ENCODE data around the gene SYCE1L.
"Not testable (repeated sequence)": the region's sequence is repeated elsewhere in the genome, so short reads cannot be mapped to it uniquely, and the experiment has no call there.

SYCE1L gene

DNA sequence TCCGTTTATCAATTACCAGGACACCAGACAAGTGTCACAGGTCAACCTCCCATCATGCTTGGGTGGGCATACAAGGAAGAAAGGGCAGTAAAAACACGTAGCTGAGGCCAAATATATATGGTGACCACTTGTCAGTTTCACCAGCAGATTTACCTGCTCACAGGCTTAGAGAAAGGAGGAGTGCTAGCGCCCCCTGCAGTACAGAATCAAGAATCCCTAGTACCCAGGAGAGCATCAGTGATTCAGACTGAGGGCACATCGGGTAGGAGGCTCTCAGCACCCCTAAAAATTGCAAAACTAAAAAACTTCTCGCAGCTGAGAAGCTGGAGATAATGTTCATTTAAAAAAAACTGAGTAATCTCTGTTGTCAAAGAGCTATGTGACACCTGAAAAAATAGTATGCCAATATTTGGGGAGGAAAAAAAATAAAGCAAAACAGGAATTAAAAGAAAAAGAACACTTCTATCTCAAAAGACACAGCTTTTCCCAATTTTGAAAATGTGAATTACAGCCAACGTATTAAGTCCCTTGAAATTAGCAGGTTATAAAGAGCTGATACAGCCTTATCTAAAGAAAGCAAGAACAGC is 29.5 kb upstream of the SYCE1L start:
- ChIA-PET CTCF (interaction anchor here (1.0 to 3.1 kb wide), 5 partner anchors 9 to 1369 kb away, joined by 3 to 14 read pairs (median 8); no protein-coding TSS in a partner anchor), POLR2A (no interaction called here)
- H3K4me1 ChIP-seq (ENCODE audit: control extremely low read depth in 1 of 4, control insufficient read depth in 4 of 4, insufficient read depth in 4 of 4, low read length in 3 of 4), result peaks cover 0 to 3% (median 0%) of the 10 kb centered on the region in 4 experiments
- 0% methylated on average over 2 of the region's 6 CpGs for WGBS (ENCODE audit: insufficient coverage)
- no peaks in the 10 kb centered on the region for H3K36me3 ChIP-seq (ENCODE audit: control insufficient read depth in 4 of 4, insufficient read depth in 4 of 4, low read length in 3 of 4)
- peaks cover 0 to 12% (median 2%) of the 10 kb centered on the region in 5 experiments for H3K27me3 ChIP-seq (replicated peaks in 2 of 5; ENCODE audit: control insufficient read depth in 4 of 5, insufficient read depth in 5 of 5, low read length in 4 of 5)
- DNase-seq, result peak; percentile 40 to 66 (median 62)
- H3K9me3 ChIP-seq (ENCODE audit: control extremely low read depth in 1 of 5, control insufficient read depth in 4 of 5, insufficient read depth in 2 of 5, low read depth in 1 of 5, low read length in 4 of 5), result no peaks in the 10 kb centered on the region
- H3K4me3 ChIP-seq (ENCODE audit: control insufficient read depth in 1 of 7, extremely low read depth in 1 of 7, insufficient read depth in 4 of 7, low read depth in 2 of 7, low read length in 6 of 7), result no peak overlapping the region
- H3K27ac ChIP-seq (ENCODE audit: insufficient read depth in 1 of 2, low read depth in 1 of 2, low read length in 2 of 2, poor library complexity in 1 of 2, severe bottlenecking in 2 of 2), result no peak overlapping the region

DNA sequence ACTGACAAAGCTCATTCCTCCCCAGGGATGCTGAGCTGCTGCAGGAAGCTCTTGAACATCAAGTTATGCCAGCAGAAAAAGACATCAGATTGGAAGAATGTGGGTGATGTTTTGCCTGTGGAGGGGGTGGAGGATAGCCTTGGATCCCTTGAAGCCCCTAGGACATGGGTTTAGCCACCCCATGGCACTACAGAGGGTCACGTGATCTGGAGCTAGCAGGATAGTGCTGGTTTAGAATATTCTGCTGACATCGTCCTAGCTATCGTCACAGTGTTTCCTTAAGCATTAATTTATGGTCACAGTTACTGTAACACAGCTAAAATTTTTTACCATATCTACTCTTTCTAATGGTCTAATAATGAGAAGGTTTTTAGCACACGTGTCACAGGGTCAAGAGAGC is 28.4 kb upstream of the SYCE1L start:
- Histone ChIP-seq H3K27me3 (replicated peaks in 2 of 5; ENCODE audit: control insufficient read depth in 4 of 5, insufficient read depth in 5 of 5, low read length in 4 of 5) (peaks cover 0 to 12% (median 2%) of the 10 kb centered on the region in 5 experiments), H3K27ac (ENCODE audit: insufficient read depth in 1 of 2, low read depth in 1 of 2, low read length in 2 of 2, poor library complexity in 1 of 2, severe bottlenecking in 2 of 2) (no peak overlapping the region), H3K4me1 (ENCODE audit: control extremely low read depth in 1 of 4, control insufficient read depth in 4 of 4, insufficient read depth in 4 of 4, low read length in 3 of 4) (no peaks in the 10 kb centered on the region), H3K4me3 (ENCODE audit: control insufficient read depth in 1 of 7, extremely low read depth in 1 of 7, insufficient read depth in 4 of 7, low read depth in 2 of 7, low read length in 6 of 7) (no peak overlapping the region), H3K9me3 (ENCODE audit: control extremely low read depth in 1 of 5, control insufficient read depth in 4 of 5, insufficient read depth in 2 of 5, low read depth in 1 of 5, low read length in 4 of 5) (no peaks in the 10 kb centered on the region), H3K36me3 (ENCODE audit: control insufficient read depth in 4 of 4, insufficient read depth in 4 of 4, low read length in 3 of 4) (no peaks in the 10 kb centered on the region)
- ChIA-PET CTCF (interaction anchor here (0.8 to 3.1 kb wide), 11 partner anchors 7 to 1699 kb away, joined by 3 to 14 read pairs (median 5); no protein-coding TSS in a partner anchor), POLR2A (no interaction called here)
- DNase-seq, result no peak
- 100% methylated on average over 1 of the region's 4 CpGs for WGBS (ENCODE audit: insufficient coverage)

DNA sequence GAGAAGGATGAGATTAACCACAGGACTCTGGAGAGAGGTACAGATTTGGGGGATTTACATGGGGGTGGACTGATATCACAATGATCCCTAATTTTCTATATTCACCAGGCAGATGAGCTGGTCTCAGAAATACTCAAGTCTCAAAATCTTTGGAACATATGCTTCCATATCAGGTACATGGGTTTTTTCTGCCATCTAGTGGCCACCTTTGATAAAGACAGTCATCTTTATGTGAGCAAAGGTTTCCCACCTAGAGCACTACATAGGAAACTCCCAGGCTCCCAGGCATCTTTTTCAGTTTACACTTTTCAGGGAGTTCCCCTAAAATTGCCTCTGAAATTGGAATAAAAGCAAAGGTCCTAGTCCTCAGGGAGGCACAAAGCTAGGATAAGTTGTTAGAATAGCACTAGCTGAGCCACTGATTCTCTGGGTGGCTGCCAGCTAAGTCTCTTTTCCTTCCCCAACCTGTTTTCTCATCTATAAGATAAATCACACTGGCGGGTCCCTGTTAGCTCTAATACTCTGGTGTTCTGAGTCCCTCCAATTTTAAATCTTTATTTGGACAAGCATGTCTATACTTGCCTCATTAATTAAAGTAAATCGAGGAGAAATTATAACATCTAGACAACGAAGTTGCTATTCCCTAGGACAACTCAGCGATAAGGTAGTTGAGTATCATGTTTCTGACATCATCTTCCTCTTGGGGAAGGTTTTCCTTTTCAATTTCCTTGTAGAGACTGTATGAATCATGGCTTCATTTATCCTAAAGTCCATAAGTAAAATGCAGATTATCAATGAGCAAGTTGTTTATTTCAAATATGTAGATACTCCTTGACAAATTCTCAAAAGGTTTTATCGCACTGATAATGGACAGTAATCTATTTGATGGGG is 27.2 kb upstream of the SYCE1L start:
- peaks cover 0 to 17% (median 5%) of the 10 kb centered on the region in 5 experiments for H3K27me3 ChIP-seq (replicated peaks in 2 of 5; ENCODE audit: control insufficient read depth in 4 of 5, insufficient read depth in 5 of 5, low read length in 4 of 5)
- H3K9me3 ChIP-seq (ENCODE audit: control extremely low read depth in 1 of 5, control insufficient read depth in 4 of 5, insufficient read depth in 2 of 5, low read depth in 1 of 5, low read length in 4 of 5), result no peaks in the 10 kb centered on the region
- H3K36me3 ChIP-seq (ENCODE audit: control insufficient read depth in 4 of 4, insufficient read depth in 4 of 4, low read length in 3 of 4), result no peaks in the 10 kb centered on the region
- H3K27ac ChIP-seq (ENCODE audit: insufficient read depth in 1 of 2, low read depth in 1 of 2, low read length in 2 of 2, poor library complexity in 1 of 2, severe bottlenecking in 2 of 2), result no peak overlapping the region
- no peak overlapping the region for H3K4me3 ChIP-seq (ENCODE audit: control insufficient read depth in 1 of 7, extremely low read depth in 1 of 7, insufficient read depth in 4 of 7, low read depth in 2 of 7, low read length in 6 of 7)
- CTCF ChIA-PET, result interaction anchor here (0.8 to 3.1 kb wide), 12 partner anchors 8 to 1391 kb away, joined by 3 to 14 read pairs (median 5); no protein-coding TSS in a partner anchor
- DNase-seq, result peak; percentile 42 to 67 (median 57)
- WGBS (ENCODE audit: insufficient coverage), result 68% methylated on average over 4 of the region's 5 CpGs
- H3K4me1 ChIP-seq (ENCODE audit: control extremely low read depth in 1 of 4, control insufficient read depth in 4 of 4, insufficient read depth in 4 of 4, low read length in 3 of 4), result no peaks in the 10 kb centered on the region
- POLR2A ChIA-PET, result no interaction called here

DNA sequence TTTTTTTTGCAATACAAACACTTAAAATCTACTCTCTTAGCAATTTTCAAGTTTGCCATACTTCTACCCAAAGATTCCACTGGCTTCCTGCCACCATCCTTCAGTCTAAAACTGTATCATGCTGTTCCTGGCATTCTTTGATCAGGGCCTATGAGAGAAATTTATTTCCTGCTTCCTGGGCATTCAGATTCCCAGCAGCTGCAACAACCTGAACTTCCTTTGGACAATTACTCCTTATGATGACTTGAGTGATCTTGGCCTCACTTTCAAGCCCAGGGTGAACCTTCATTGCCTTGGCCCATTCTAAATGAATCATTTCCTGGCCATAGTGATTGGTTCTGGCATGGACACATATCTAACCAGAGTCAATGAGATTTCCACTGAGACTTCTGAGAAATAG is 26.3 kb upstream of the SYCE1L start:
- no peaks in the 10 kb centered on the region for H3K9me3 ChIP-seq (ENCODE audit: control extremely low read depth in 1 of 5, control insufficient read depth in 4 of 5, insufficient read depth in 2 of 5, low read depth in 1 of 5, low read length in 4 of 5)
- no peaks in the 10 kb centered on the region for H3K36me3 ChIP-seq (ENCODE audit: control insufficient read depth in 4 of 4, insufficient read depth in 4 of 4, low read length in 3 of 4)
- peaks cover 0 to 18% (median 5%) of the 10 kb centered on the region in 5 experiments for H3K27me3 ChIP-seq (replicated peaks in 2 of 5; ENCODE audit: control insufficient read depth in 4 of 5, insufficient read depth in 5 of 5, low read length in 4 of 5)
- no peak overlapping the region for H3K4me3 ChIP-seq (ENCODE audit: control insufficient read depth in 1 of 7, extremely low read depth in 1 of 7, insufficient read depth in 4 of 7, low read depth in 2 of 7, low read length in 6 of 7)
- H3K27ac ChIP-seq (ENCODE audit: insufficient read depth in 1 of 2, low read depth in 1 of 2, low read length in 2 of 2, poor library complexity in 1 of 2, severe bottlenecking in 2 of 2), result no peak overlapping the region
- ChIA-PET CTCF (no interaction called here), POLR2A (no interaction called here)
- no peak for DNase-seq
- no peaks in the 10 kb centered on the region for H3K4me1 ChIP-seq (ENCODE audit: control extremely low read depth in 1 of 4, control insufficient read depth in 4 of 4, insufficient read depth in 4 of 4, low read length in 3 of 4)

DNA sequence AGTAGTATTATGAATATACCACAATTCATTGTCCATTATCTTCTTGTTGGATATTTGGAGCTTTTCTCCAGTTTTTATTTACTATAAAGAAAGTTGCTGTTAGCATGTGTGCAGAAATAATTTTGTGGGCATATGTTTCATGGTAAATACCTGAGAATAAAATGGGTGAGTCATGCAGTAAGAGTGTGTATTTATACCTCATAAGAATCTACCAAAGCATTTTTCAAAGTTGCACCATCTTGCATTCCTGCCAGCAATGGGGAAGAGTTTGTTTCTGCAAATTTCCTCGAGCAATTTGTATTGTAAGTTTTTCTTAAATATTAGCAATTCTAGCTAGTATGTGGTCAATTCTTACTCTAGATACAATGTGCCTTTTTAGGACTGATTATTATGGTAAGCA is 16.1 kb upstream of the SYCE1L start:
- no CpG with 5 or more reads among the region's 1 CpG for WGBS (ENCODE audit: insufficient coverage)
- peaks cover 0 to 2% (median 0%) of the 10 kb centered on the region in 5 experiments for H3K27me3 ChIP-seq (replicated peaks in 2 of 5; ENCODE audit: control insufficient read depth in 4 of 5, insufficient read depth in 5 of 5, low read length in 4 of 5)
- no peak overlapping the region for H3K27ac ChIP-seq (ENCODE audit: insufficient read depth in 1 of 2, low read depth in 1 of 2, low read length in 2 of 2, poor library complexity in 1 of 2, severe bottlenecking in 2 of 2)
- no peaks in the 10 kb centered on the region for H3K36me3 ChIP-seq (ENCODE audit: control insufficient read depth in 4 of 4, insufficient read depth in 4 of 4, low read length in 3 of 4)
- no peaks in the 10 kb centered on the region for H3K4me1 ChIP-seq (ENCODE audit: control extremely low read depth in 1 of 4, control insufficient read depth in 4 of 4, insufficient read depth in 4 of 4, low read length in 3 of 4)
- ChIA-PET POLR2A (no interaction called here), CTCF (interaction anchor here (1.7 kb wide), 1 partner anchor 12 kb away, joined by 5 read pairs; no protein-coding TSS in a partner anchor)
- H3K9me3 ChIP-seq (ENCODE audit: control extremely low read depth in 1 of 5, control insufficient read depth in 4 of 5, insufficient read depth in 2 of 5, low read depth in 1 of 5, low read length in 4 of 5), result no peaks in the 10 kb centered on the region
- no peak overlapping the region for H3K4me3 ChIP-seq (ENCODE audit: control insufficient read depth in 1 of 7, extremely low read depth in 1 of 7, insufficient read depth in 4 of 7, low read depth in 2 of 7, low read length in 6 of 7)
- no peak for DNase-seq

DNA sequence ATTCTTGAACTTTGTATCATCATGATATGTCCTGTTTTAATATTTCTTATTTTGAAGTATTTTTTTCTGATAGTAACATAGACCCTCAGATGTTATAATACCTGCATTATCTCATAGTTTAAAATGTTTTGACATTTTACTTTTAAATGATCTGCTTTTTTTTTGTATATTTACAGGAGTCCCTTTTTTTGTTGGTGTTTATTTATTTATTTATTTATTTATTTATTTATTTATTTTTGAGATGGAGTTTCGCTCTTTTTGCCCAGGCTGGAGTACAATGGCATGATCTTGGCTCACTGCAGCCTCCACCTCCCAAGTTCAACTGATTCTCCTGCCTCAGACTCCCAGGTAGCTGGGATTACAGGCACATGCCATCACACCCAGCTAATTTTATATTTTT is 12.9 kb upstream of the SYCE1L start:
- H3K27ac ChIP-seq (ENCODE audit: insufficient read depth in 1 of 2, low read depth in 1 of 2, low read length in 2 of 2, poor library complexity in 1 of 2, severe bottlenecking in 2 of 2); H3K9me3 ChIP-seq (ENCODE audit: control extremely low read depth in 1 of 5, control insufficient read depth in 4 of 5, insufficient read depth in 2 of 5, low read depth in 1 of 5, low read length in 4 of 5); DNase-seq; H3K4me3 ChIP-seq (ENCODE audit: control insufficient read depth in 1 of 7, extremely low read depth in 1 of 7, insufficient read depth in 4 of 7, low read depth in 2 of 7, low read length in 6 of 7); H3K27me3 ChIP-seq (replicated peaks in 2 of 5; ENCODE audit: control insufficient read depth in 4 of 5, insufficient read depth in 5 of 5, low read length in 4 of 5); CTCF ChIA-PET; H3K36me3 ChIP-seq (ENCODE audit: control insufficient read depth in 4 of 4, insufficient read depth in 4 of 4, low read length in 3 of 4); H3K4me1 ChIP-seq (ENCODE audit: control extremely low read depth in 1 of 4, control insufficient read depth in 4 of 4, insufficient read depth in 4 of 4, low read length in 3 of 4); POLR2A ChIA-PET: not testable (repeated sequence)
- no CpG with 5 or more reads among the region's 1 CpG for WGBS (ENCODE audit: insufficient coverage)

DNA sequence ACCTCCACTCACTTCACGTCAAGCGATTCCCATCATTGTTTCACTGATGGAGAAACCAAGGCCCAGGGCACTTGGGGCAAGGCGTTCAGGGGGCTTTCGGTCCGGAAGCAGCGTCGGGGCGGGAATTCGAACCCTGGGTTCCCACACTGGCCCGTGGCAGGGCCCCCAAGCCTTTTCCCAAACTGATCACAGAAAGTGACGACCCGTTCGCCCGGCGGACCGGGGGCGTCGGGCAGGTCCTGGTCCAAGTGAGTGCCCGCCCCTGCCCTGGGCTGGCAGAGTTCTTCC is 9.1 kb upstream of the SYCE1L start:
- POLR2A ChIA-PET, result no interaction called here
- Histone ChIP-seq H3K36me3 (ENCODE audit: control insufficient read depth in 4 of 4, insufficient read depth in 4 of 4, low read length in 3 of 4) (peaks cover 3 to 20% (median 16%) of the 10 kb centered on the region in 4 experiments), H3K9me3 (ENCODE audit: control extremely low read depth in 1 of 5, control insufficient read depth in 4 of 5, insufficient read depth in 2 of 5, low read depth in 1 of 5, low read length in 4 of 5) (no peaks in the 10 kb centered on the region), H3K4me1 (ENCODE audit: control extremely low read depth in 1 of 4, control insufficient read depth in 4 of 4, insufficient read depth in 4 of 4, low read length in 3 of 4) (peaks cover 3 to 21% (median 16%) of the 10 kb centered on the region in 4 experiments), H3K27ac (ENCODE audit: insufficient read depth in 1 of 2, low read depth in 1 of 2, low read length in 2 of 2, poor library complexity in 1 of 2, severe bottlenecking in 2 of 2) (peak overlapping the region; percentile 89 to 96), H3K27me3 (replicated peaks in 2 of 5; ENCODE audit: control insufficient read depth in 4 of 5, insufficient read depth in 5 of 5, low read length in 4 of 5) (no peaks in the 10 kb centered on the region), H3K4me3 (ENCODE audit: control insufficient read depth in 1 of 7, extremely low read depth in 1 of 7, insufficient read depth in 4 of 7, low read depth in 2 of 7, low read length in 6 of 7) (peak overlapping the region; percentile 72 to 100 (median 91))
- 0% methylated on average over 19 of the region's 19 CpGs for WGBS (ENCODE audit: insufficient coverage)
- CTCF ChIA-PET, result no interaction called here
- peak in 2 of 3 donors; percentile 4 to 16 for DNase-seq
